Body of pancreas (tissue), 4 donors: ENCODE results near the gene SASH3. TPM values are rescaled to one million over a fixed set of nuclear protein-coding genes. Genes with fewer than 3 reads are reported as not detected.

Source experiments
- ATAC-seq: fragments of 150-250 bp; one replicate; pipeline ENCODE4 v1.9.1; 2016
- DNase-seq, 4 donors: peaks; one replicate each; pipeline ENCODE4 v3.0.0-alpha.2; 2019
- H3K27ac ChIP-seq, 4 donors: fragments of 200-600 bp; sonication (generic); 1 replicate in 3 of 4; 2 replicates in 1 of 4; pipeline versions ENCODE4 v1.5.1 to v1.6.1; 2016 to 2019; ENCODE audit warnings: mild to moderate bottlenecking in 1 of 4, mixed read lengths in 1 of 4, moderate library complexity in 1 of 4
- H3K27me3 ChIP-seq, 2 donors: fragments of 200-600 bp; sonication (generic); one replicate each; pipeline ENCODE4 v1.6.0; 2016; ENCODE audit warnings: mild to moderate bottlenecking in 1 of 2
- H3K36me3 ChIP-seq, 2 donors: fragments of 200-600 bp; sonication (generic); replicated peaks in 1 of 2; 2 replicates each; pipeline ENCODE4 v1.5.1; 2016; ENCODE audit warnings: low read depth in 2 of 2; ENCODE audit not compliant: insufficient read depth in 1 of 2
- H3K4me1 ChIP-seq: fragments of 200-600 bp; sonication (generic); one replicate; pipeline ENCODE4 v1.6.0; 2016
- H3K4me3 ChIP-seq, 2 donors: fragments of 200-600 bp; sonication (generic); 1 replicate in 1 of 2; 2 replicates in 1 of 2; pipeline ENCODE4 v1.5.1; 2016 to 2019
- H3K9me3 ChIP-seq, 3 donors: fragments of 200-600 bp; sonication (generic); 1 replicate in 2 of 3; 2 replicates in 1 of 3; pipeline ENCODE4 v1.5.1; 2016
- CTCF ChIP-seq, 7 experiments: fragments of 450-650 bp in 4 of 7; fragments of 200-600 bp in 3 of 7; sonication (generic) in 3 of 7; IDR thresholded peaks; one replicate each; pipeline ENCODE4 v1.5.1; 2016 to 2019; ENCODE audit warnings: antibody characterized with exemption in 7 of 7
- POLR2A ChIP-seq, 3 donors: fragments of 450-650 bp; IDR thresholded peaks; one replicate each; pipeline ENCODE4 v1.6.1; 2016; ENCODE audit warnings: antibody characterized with exemption in 3 of 3, mild to moderate bottlenecking in 2 of 3
- WGBS, 2 donors: methylation state at CpG; one replicate each; pipeline ENCODE4 v1.1.5; 2017; 5-methylcytosine and 5-hydroxymethylcytosine counted together
- intact Hi-C: fragments of 100-400 bp; cut with DNase I; formaldehyde crosslinking; loops from one replicate; pipeline ENCODE4 v1.15.1; 2023
- total RNA-seq, 2 donors: library from RNA; depleted of rRNA; stranded (reverse); fragments of >200 nt; gene quantifications; one replicate each; pipeline ENCODE4 v1.1.0, GENCODE V29; 2016

SASH3 gene
- total RNA-seq, 2 donors from 2014 or later = 3.6 TPM

GRCh38 chrX:129831091-129831885, 51.5 kb downstream of the SASH3 start:
- intact Hi-C loops = no loop called here
- 78% methylated on average over 4 to 8 of the region's 8 CpGs for WGBS, 2 donors
- Histone ChIP-seq H3K27me3 (no peaks in the 10 kb centered on the region), H3K4me1 (no peaks in the 10 kb centered on the region), H3K4me3 (no peak overlapping the region), H3K9me3 (no peaks in the 10 kb centered on the region), H3K27ac (no peak overlapping the region), H3K36me3 (no peaks in the 10 kb centered on the region)
- DNase-seq (no peak), ATAC-seq (no peak)
- TF ChIP-seq POLR2A (IDR thresholded peaks at IDR 0.05) (no peak), CTCF (IDR thresholded peaks at IDR 0.05) (no peak)

GRCh38 chrX:129833153-129833990, 53.6 kb downstream of the SASH3 start:
- no peak for ATAC-seq
- intact Hi-C loops = no loop called here
- TF ChIP-seq POLR2A (IDR thresholded peaks at IDR 0.05) = no peak
- TF ChIP-seq CTCF (IDR thresholded peaks at IDR 0.05) = no peak
- WGBS, 2 donors = 86 to 93% methylated on average over 5 of the region's 5 CpGs
- DNase-seq = no peak
- Histone ChIP-seq H3K27me3 (no peaks in the 10 kb centered on the region), H3K36me3 (no peaks in the 10 kb centered on the region), H3K9me3 (no peaks in the 10 kb centered on the region), H3K27ac (no peak overlapping the region), H3K4me3 (no peak overlapping the region), H3K4me1 (no peaks in the 10 kb centered on the region)

GRCh38 chrX:129836827-129837226, 57.1 kb downstream of the SASH3 start:
- ATAC-seq (no peak), DNase-seq (no peak)
- intact Hi-C loops = no loop called here
- Histone ChIP-seq H3K27ac (no peak overlapping the region), H3K4me1 (peaks cover 12% of the 10 kb centered on the region), H3K36me3 (no peaks in the 10 kb centered on the region), H3K9me3 (no peaks in the 10 kb centered on the region), H3K4me3 (no peak overlapping the region), H3K27me3 (no peaks in the 10 kb centered on the region)
- TF ChIP-seq POLR2A (IDR thresholded peaks at IDR 0.05) = no peak
- 75 to 84% methylated on average over 3 of the region's 3 CpGs for WGBS, 2 donors

- 43 to 44% methylated on average over 5 of the region's 5 CpGs for WGBS, 2 donors
- no peak overlapping the region for H3K4me3 ChIP-seq
These were observed 60.6 kb downstream of the SASH3 start for GRCh38 chrX:129840344-129840743.

More at GRCh38 chrX:129840344-129840743, 60.6 kb downstream of the SASH3 start:
- intact Hi-C loops = no loop called here
- DNase-seq (no peak), ATAC-seq (no peak)
- no peak for TF ChIP-seq CTCF (IDR thresholded peaks at IDR 0.05)
- no peak for TF ChIP-seq POLR2A (IDR thresholded peaks at IDR 0.05)
- H3K27me3 ChIP-seq = no peaks in the 10 kb centered on the region
- no peaks in the 10 kb centered on the region for H3K36me3 ChIP-seq
- H3K9me3 ChIP-seq = no peaks in the 10 kb centered on the region
- H3K4me1 ChIP-seq = peaks cover 16% of the 10 kb centered on the region
- no peak overlapping the region for H3K27ac ChIP-seq
